ENCODE measurements around the gene BCL11B.

The BCL11B gene

DNA sequence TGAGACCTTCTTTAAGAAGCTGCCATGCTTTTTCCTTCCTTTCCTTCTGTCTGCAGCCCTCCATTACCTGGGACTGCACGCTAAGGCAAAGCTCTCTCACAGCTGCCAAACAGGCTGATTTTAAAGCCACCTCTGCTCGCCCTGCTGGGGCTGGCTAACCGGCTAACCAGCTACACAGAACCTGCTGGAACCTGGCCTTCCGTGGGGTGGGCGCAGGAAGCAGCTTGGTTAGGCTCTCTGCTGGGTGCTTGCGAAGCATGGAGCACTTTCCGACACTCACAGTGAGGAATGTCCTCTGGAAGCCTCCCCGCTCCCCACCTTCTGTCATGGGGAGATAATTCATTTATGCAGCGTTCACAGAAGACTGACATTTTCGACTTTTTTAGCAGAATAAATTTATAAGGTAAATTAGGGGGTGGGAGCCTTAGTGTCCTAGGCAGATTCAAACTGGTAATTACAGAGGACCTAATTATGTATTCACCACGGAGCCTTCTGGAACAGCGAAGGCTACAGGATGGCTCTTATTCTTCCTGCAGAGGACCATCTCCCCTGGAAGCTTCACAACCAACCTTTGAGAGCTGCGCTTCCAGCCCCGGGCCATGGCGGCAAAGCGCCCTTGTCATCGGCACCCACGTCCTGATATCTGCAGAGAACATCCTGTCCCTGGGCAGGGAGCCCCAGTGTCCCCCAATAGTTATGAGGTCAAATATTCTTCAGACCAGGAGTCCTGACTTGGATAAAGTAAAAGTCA is 12.4 kb upstream of the BCL11B start:
- DNase-seq: no peak

DNA sequence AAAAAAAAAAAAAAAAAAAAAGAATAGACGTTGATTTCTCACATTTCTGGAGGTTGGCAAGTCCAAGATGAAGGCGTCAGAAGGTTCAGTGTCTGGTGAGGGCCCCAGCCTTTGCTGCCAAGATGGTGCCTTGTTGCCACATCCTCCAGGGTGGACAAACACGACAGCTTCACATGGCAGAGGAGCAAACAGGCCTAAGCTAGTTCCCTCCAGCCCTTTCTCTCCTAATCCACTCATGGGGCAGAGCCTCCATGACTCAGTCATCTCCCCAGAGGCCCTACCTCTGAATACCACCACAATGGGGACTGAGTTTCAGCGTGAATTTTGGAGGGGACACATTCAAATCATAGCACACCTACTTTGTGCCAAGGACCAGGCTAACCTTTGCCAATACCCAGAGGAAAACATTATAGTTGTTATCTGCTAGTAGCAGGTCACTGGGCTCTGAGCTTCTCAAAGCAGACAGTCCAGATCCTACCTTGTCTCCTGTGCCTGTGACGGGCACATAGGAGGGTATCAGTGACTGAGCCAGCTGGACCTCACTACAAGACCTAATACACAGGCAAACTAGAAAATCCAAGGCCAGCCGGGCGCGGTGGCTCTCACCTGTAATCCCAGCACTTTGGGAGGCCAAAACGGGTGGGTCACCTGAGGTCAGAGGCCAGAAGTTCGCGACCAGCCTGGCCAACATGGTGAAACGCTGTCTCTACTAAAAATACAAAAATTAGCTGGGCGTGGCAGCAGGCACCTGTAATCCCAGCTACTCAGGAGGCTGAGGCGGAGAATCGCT is 10.5 kb upstream of the BCL11B start:
- DNase-seq: no peak

GRCh38 chr14:99281396-99281795 is 9.4 kb upstream of the BCL11B start:
- DNase-seq: no peak

- no peak for DNase-seq
Measured at GRCh38 chr14:99280852-99281251, 8.9 kb upstream of the BCL11B start.

- no peak for DNase-seq
Measured at GRCh38 chr14:99280066-99280731, 8.2 kb upstream of the BCL11B start.

DNA sequence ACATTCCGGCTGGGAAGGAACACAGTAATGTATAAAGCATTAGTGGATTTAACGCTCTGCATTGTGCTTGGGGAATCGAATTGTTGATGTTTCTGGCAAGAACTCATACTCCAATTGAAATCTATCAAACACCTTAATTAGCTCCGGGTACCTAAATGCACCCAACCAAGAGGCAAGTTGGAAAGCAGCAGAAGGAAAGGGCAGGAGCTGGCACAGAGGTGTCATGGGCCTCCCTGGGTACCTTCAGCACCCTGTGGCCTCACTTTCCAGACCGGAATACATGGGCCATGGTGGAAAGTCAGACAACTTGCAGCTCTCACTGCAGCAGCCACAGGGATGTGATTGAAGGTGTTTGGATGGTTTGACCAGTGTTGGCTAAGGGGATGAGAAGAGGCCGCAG is 6.8 kb upstream of the BCL11B start:
- DNase-seq: no peak

DNA sequence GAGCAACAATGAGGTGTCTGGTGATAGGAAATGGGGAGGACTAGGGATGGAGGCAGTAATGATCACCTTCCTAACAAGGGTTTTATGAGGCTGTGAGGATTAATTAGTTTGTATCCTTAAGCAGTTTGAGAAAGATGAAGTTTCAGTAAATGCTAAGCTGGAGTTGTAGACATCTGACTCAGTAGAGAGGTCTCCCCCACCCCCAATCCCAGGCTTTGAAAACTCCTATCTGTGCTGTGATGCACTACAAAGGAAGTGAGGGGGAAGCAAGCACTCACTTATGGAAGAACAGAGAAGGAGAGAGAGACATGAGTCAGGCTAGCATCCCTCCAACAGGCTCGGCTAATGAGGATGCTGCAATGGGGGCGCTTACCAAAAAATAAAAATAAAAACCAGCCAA is 5.5 kb upstream of the BCL11B start:
- no peak for DNase-seq

DNA sequence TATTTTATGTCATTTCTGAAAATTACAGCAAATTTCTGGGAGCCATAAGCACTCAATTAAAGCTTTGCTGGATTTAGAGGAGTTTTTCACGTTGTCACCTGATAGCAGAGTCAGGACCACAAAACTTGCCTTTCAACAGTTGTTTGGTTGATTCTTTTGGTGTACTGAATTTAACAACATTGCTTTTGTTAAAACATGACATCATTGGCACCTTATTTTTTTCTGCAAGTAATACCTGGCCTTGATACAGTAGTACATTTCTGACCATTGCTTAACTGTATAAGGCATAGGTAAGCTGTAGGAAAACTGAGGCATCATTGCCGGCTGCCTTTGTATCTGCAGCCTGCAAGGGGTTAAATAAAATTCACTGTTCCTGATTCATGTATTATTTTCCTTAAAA is 4.5 kb upstream of the BCL11B start:
- DNase-seq: no peak

GRCh38 chr14:99275222-99275584 is 3.2 kb upstream of the BCL11B start:
- DNase-seq: no peak

DNA sequence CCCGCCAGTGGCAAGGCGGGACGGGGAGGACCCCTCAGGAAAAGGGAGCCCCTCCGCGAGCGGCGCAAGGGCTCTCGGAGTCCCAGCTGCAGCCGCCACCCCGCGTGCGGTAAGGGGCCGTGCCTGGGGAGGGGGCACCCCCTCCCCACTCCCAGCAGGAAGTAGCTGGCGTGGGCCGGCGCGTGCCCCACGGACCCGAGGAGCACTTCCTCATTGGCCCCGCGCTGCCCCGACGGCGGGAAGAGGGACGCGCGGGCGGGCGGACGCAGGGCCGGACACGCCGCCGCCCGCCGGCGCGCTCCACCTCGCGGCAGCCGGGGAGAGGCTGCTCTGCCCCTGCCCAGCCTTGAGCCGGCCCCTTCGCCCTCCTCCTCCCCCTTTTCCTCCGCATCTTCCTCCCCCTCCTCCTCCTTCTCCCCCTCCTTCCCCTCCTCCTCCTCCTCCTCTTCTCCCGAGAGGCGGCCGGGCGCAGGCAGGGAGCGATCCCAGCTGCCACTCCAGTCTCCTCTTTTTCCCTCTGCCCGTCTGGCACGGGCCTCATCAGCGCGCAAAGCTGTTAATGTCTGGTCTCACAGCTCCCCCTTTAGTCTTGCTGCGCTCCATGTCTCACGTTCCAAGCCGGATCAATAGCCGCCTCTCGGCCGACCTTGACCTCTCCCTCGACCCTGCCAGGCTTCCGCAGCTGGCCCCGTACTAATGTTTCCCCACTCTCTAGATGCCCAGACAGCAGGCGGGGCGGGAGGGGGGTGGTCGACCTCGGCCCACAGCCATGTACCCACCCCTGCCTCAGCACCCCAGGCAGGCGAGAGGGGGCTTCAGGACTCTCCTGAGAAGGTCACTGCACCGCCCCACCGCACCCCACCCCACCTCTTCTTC is 2.6 kb upstream of the BCL11B start:
- DNase-seq: peak; percentile 61

GRCh38 chr14:99273766-99274345 is 1.9 kb upstream of the BCL11B start:
- no peak for DNase-seq

DNA sequence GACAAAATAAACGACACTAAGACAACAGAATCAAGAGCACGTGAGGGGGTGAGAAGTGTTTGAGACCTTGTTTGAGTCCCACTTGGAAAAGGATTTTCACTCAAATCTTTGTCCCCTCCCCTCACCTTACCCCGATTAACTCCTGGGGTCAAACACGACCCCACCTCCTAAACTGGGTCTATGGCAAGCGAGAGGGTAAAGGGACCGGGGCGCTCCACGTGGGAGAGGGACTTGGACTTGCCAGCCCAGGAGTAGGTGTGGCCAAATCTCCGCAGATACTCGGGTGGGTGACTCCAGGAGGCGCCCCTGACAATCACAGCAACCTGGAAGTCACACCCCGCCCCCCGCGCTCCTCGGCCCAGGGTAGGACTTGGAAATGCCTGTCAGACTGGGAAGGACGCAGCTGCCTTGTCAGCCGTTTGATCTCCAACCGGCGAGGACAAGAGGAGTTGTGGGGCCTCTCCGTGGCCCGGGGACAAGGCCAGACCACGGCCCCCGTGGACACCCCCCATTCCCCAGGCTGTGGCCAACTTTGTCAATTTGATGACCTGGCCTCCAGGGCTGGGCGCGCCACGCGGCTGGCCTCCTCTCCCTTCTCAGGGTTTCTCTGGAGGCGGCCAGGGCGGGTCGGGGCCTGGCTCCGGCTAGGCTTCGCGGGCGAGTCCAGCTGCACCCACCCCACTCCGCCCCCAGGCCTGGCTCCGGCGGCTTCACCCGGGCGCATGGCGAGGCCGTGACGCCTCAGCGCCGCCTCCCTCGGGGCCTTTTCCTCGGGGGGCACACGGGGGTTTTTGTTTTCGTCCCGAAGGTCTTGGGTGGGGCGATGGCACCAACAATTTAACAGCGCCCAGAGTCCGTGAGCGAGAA is 1.1 kb upstream of the BCL11B start:
- DNase-seq: no peak

DNA sequence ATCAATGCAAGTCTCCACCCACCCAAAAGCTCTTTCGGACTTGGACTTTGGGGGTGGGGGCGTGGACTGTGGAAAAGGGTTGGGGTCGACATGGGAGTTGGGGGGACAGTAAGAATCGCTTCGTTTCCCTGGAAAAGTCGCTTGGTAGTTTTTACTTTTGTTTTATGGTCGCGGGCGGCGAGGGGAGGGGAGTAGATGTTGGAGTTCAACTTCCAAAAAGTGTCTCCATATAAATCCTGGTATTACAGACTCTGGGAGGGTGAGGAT is 568 bp upstream of the BCL11B start:
- DNase-seq: no peak

DNA sequence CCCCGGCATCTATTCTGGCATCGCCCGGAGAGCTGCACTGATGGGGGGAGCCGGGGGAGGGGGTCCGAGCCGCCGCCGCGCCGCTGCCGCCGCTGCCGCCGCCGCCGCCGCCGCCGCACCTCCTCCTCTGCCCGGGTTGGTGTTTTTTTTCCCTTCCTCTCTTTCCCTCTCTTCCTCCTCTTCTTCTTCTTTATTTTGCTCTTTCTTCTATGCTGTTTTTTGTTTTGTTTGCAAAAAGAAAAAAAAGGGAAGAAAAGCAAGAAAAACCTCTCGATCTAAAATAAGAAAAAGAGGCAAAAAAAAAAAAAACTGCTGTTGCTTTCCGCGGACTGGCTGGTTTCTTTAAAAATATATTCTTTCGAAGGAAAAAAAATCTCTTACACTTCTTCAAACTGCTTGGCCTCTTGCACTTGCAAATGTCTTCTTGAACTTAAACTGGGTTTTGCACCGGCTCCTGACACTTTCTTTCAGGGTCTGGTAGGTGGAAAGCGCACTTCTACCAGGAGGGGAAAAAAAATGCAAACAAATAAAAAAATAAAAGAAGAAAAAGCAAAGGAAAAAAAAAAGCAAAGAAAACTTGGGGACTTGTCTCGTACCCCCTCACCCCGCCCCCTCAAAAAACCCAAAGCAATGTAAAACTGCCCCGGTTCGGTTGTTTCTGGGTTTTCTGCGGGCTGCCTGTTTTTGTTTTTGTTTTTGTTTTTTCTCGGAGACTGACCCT is 616 bp downstream of the BCL11B start:
- DNase-seq: no peak

DNA sequence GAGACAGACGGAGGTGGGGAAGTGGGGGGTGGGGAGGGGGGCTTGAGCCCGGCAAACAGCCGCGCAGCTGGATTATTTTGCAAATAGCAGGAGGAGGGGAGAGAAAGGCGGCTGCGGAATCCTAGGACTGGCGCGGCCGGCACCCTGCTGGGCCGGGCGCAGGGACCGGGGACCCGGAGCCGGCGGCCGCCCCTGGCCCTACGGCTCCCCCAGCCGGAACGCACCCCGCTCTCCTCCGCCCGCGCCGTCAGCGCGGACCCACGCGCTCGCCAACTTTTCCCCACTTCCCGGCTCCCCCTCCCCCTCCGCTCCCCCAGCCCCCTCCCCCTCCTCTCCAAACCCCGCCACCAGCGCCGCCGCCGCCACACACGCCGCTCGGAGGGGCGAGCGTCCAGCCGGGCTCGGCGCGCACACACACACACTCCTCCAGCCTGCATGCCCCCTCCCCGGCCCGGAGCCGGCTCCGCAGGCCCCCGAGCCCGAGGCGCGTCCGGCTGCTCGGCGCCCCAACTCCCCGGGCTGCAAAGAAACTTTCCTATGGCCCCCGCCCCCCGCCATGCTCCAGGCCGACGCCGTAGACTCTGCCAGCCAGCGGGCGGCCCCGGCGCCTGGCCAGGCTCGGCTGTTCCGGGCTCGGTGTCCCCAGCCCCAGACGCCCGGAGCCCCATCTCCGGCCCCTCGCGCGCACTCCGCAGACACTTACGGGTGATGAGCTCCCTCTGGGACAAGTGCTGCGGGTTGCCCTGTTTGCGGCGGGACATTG is 1.4 kb downstream of the BCL11B start:
- DNase-seq: no peak

GRCh38 chr14:99268810-99269707 is 2.9 kb downstream of the BCL11B start:
- DNase-seq: no peak

DNA sequence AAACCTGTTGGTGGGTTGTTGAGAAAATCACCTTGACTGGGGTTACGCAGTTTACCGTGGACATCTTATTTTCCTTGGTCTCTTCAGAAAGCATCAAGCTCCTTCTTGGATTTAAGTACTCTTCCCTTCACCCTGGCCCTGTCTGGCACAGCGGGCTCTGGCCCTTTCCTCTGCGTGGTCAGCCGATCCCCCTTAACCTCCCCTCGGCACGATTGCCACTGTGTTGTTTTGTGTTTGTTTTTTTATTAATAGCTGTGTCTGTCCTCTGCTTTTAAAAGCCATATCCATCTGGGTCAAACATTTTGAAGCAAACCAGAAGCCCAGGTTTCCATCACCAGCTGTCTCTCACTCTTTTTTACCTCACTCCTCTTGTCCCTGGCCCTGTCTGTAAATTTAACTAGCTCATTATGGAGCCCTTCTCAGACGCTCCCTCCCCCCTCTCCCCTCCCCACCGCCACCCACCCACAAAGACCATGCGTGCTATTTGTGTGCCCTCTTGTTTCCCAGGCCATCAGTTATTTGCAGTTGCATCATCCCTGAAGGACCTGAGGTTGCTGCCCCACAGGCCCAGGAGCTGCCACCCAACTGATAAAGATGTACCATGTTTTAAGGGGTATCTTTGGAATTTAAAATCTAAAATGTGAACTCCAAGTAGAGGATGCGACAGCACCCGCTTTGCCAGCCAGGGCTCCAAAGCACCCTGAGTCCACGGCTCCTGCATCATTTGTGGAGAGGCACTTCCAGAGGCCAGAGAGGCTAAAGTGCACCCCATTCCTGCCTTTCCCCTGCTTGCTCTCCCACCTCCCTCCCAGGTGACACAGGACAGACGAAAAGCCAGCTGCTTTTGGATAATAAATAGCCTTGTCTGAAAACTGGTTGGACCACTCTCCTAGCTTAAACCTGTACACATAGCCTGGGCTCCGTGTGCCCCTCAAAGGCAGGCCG is 3.9 kb downstream of the BCL11B start:
- DNase-seq: no peak

- no peak for DNase-seq
Measured at GRCh38 chr14:99267381-99267780, 4.6 kb downstream of the BCL11B start.
